Lower leg skin (tissue), 3 donors: ENCODE data around the gene TGM5.

Experiments
- POLR2A ChIP-seq, 2 donors: fragments of 450-650 bp; IDR thresholded peaks; one replicate each; pipeline ENCODE4 v1.6.1; 2016 to 2017; ENCODE audit warnings: antibody characterized with exemption in 2 of 2, mild to moderate bottlenecking in 1 of 2, moderate library complexity in 1 of 2
- TF ChIP-seq, protein P1 (sequence below), 3 donors: fragments of 450-650 bp; IDR thresholded peaks; one replicate each; pipeline ENCODE4 v1.5.1; 2016; ENCODE audit warnings: antibody characterized with exemption in 3 of 3, mild to moderate bottlenecking in 3 of 3, moderate library complexity in 2 of 3

DNA sequence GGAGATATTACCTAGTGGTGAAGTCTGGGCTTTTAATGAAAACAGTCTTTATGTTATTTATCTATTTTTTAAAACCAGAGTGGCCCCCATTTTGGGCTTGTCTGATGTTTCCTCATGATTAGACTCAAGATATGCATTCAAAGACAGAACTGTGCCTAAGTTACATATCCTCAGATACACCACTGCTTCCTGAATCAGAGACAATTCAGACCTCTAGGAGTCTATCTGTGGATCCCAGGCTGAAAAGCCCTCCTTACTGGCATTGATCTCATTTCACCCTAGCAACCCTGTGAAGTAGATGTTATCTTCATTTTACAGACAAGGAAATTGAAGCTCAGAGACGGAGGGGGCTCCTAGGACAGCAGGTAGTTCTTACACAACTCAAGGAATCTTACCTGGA is 16.8 kb upstream of the TGM5 start:
- TF ChIP-seq, protein P1, sequence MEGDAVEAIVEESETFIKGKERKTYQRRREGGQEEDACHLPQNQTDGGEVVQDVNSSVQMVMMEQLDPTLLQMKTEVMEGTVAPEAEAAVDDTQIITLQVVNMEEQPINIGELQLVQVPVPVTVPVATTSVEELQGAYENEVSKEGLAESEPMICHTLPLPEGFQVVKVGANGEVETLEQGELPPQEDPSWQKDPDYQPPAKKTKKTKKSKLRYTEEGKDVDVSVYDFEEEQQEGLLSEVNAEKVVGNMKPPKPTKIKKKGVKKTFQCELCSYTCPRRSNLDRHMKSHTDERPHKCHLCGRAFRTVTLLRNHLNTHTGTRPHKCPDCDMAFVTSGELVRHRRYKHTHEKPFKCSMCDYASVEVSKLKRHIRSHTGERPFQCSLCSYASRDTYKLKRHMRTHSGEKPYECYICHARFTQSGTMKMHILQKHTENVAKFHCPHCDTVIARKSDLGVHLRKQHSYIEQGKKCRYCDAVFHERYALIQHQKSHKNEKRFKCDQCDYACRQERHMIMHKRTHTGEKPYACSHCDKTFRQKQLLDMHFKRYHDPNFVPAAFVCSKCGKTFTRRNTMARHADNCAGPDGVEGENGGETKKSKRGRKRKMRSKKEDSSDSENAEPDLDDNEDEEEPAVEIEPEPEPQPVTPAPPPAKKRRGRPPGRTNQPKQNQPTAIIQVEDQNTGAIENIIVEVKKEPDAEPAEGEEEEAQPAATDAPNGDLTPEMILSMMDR (IDR thresholded peaks at IDR 0.05): no peak
- TF ChIP-seq POLR2A (IDR thresholded peaks at IDR 0.05): no peak
